Measurements from ENCODE around the gene LHFPL3.

DNA sequence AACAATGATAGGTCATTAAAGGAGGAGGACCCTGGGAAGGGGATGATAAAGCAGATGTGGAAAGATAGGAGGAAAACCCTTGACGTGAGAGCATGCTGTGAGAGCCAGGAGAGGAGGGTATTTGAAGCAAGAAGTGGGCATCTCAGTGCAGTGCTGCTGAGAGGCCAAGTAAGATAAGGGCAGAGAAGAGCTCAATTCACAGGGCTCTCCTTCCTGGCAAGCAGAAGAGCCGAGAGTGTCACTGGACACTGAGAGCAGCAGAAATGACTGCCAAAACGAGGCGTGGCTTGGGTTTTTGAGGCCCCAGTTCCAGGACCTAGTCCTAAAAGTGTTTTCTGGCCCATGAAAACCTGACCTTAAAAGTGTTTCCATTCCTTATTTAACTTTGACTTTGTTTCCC lies 213.5 kb downstream of the LHFPL3 start:
- TF ChIP-seq, protein P1, sequence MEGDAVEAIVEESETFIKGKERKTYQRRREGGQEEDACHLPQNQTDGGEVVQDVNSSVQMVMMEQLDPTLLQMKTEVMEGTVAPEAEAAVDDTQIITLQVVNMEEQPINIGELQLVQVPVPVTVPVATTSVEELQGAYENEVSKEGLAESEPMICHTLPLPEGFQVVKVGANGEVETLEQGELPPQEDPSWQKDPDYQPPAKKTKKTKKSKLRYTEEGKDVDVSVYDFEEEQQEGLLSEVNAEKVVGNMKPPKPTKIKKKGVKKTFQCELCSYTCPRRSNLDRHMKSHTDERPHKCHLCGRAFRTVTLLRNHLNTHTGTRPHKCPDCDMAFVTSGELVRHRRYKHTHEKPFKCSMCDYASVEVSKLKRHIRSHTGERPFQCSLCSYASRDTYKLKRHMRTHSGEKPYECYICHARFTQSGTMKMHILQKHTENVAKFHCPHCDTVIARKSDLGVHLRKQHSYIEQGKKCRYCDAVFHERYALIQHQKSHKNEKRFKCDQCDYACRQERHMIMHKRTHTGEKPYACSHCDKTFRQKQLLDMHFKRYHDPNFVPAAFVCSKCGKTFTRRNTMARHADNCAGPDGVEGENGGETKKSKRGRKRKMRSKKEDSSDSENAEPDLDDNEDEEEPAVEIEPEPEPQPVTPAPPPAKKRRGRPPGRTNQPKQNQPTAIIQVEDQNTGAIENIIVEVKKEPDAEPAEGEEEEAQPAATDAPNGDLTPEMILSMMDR (IDR thresholded peaks at IDR 0.05; ENCODE audit: low read depth, low read length, poor library complexity, severe bottlenecking), result no peak
- TF ChIP-seq EZH2phosphoT487 (IDR thresholded peaks at IDR 0.05; ENCODE audit: borderline replicate concordance, low read length), result no peak
